MM.1S (cell line): ENCODE results near the gene CPNE7.

ENCODE experiments used
- DNase-seq: peaks from one replicate; pipeline ENCODE4 v3.0.0-alpha.2; 2015
- H2AFZ ChIP-seq: fragments of 300-600 bp; sonication (generic); 2 replicates; pipeline ENCODE4 v1.6.0; 2016; ENCODE audit warnings: antibody characterized with exemption, low read length
- H3F3A ChIP-seq: fragments of 300-600 bp; sonication (generic); 2 replicates; pipeline ENCODE4 v1.6.1; 2016; ENCODE audit warnings: mild to moderate bottlenecking, antibody characterized with exemption, low read length, moderate library complexity, mixed read lengths; ENCODE audit not compliant: insufficient read depth
- H3K27ac ChIP-seq: fragments of 300-600 bp; sonication (generic); 2 replicates; pipeline ENCODE4 v1.5.1; 2016; ENCODE audit warnings: mild to moderate bottlenecking, low read length
- H3K27me3 ChIP-seq: fragments of 300-600 bp; sonication (generic); replicated peaks from 2 replicates; pipeline ENCODE4 v1.6.0; 2016; ENCODE audit warnings: low read length; ENCODE audit not compliant: insufficient read depth
- H3K36me3 ChIP-seq: fragments of 300-600 bp; sonication (generic); replicated peaks from 2 replicates; pipeline ENCODE4 v1.6.1; 2016; ENCODE audit warnings: mild to moderate bottlenecking, low read length, mixed read lengths; ENCODE audit not compliant: insufficient read depth
- H3K4me1 ChIP-seq: fragments of 300-600 bp; sonication (generic); 2 replicates; pipeline ENCODE4 v1.6.1; 2016; ENCODE audit warnings: low read length, mixed read lengths
- H3K4me2 ChIP-seq: fragments of 300-600 bp; sonication (generic); 2 replicates; pipeline ENCODE4 v1.6.0; 2016; ENCODE audit warnings: low read depth, low read length
- H3K4me3 ChIP-seq: fragments of 300-600 bp; sonication (generic); 2 replicates; pipeline ENCODE4 v1.5.1; 2016; ENCODE audit warnings: low read length, mixed read lengths
- H3K79me2 ChIP-seq: fragments of 300-600 bp; sonication (generic); 2 replicates; pipeline ENCODE4 v1.6.1; 2016; ENCODE audit warnings: mixed run types, low read length, mixed read lengths
- H3K9ac ChIP-seq: fragments of 300-600 bp; sonication (generic); 2 replicates; pipeline ENCODE4 v1.6.1; 2016; ENCODE audit warnings: low read length, mixed read lengths
- H3K9me2 ChIP-seq: fragments of 300-600 bp; sonication (generic); replicated peaks from 2 replicates; pipeline ENCODE4 v1.6.1; 2016; ENCODE audit warnings: mild to moderate bottlenecking, low read length, mixed read lengths; ENCODE audit not compliant: insufficient read depth
- H3K9me3 ChIP-seq: fragments of 300-600 bp; sonication (generic); replicated peaks from 2 replicates; pipeline ENCODE4 v1.6.1; 2016; ENCODE audit warnings: mild to moderate bottlenecking, low read length, mixed read lengths; ENCODE audit not compliant: insufficient read depth
- H4K20me1 ChIP-seq: fragments of 300-600 bp; sonication (generic); 2 replicates; pipeline ENCODE4 v1.6.1; 2016; ENCODE audit warnings: mild to moderate bottlenecking, low read length, moderate library complexity, mixed read lengths; ENCODE audit not compliant: insufficient read depth
- EZH2 ChIP-seq: fragments of 300-600 bp; sonication (generic); optimal IDR thresholded peaks from 2 replicates; pipeline ENCODE3; 2017; ENCODE audit warnings: low read depth, mild to moderate bottlenecking, antibody characterized with exemption, low read length, mixed read lengths
- EZH2phosphoT487 ChIP-seq: fragments of 300-600 bp; sonication (generic); IDR thresholded peaks from 2 replicates; pipeline ENCODE4 v1.6.1; 2018; ENCODE audit warnings: antibody characterized with exemption, low read length
- TF ChIP-seq, protein P1 (sequence below): fragments of 300-600 bp; sonication (generic); IDR thresholded peaks from 2 replicates; pipeline ENCODE4 v1.5.1; 2016; ENCODE audit warnings: antibody characterized with exemption, low read length, mixed read lengths

CPNE7 gene

DNA sequence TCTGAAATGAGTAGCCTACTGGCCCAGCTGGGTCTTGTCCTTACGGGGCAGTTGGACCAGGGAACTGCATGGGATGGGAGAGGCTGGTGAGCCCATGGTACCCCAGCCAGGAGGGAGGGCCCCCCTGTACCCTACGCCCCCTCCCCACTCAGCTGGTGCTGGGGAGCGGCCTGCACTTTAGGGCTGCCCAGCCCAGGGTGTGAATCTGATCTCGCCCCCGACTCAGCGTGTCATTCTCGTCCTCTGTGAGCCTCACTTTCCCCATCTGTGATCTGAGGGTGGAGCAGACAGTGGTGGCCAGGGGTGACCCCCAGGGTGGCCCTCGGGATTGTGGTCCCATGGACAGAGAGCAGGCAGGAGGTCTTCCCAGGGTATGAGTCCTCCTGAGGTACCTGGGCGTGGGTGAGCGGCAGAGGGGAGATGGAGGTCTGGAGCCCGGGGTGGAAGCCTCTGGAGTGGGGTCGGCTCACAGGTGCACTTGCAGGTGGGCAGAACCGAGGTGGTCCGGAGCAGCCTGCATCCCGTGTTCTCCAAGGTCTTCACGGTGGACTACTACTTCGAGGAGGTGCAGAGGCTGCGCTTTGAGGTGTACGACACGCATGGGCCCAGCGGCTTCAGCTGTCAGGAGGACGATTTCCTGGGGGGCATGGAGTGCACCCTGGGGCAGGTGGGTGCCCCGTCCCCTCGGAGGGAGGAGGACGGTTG lies 1.6 kb downstream of the CPNE7 start:
- Histone ChIP-seq H3K9me3 (no peaks in the 10 kb centered on the region), H2AFZ (no peak overlapping the region), H3K79me2 (no peaks in the 10 kb centered on the region), H3K9me2 (no peaks in the 10 kb centered on the region), H3K36me3 (no peaks in the 10 kb centered on the region), H3K4me1 (no peaks in the 10 kb centered on the region), H3K27ac (no peak overlapping the region), H3K4me2 (no peak overlapping the region), H3K27me3 (0 out of 2 replicates have a peak, but pooled peaks cover 7% of the 10 kb centered on the region), H3K4me3 (no peak overlapping the region), H4K20me1 (no peaks in the 10 kb centered on the region), H3F3A (no peaks in the 10 kb centered on the region), H3K9ac (no peak overlapping the region)
- DNase-seq, result no peak
- no peak for TF ChIP-seq EZH2
- TF ChIP-seq EZH2phosphoT487, result no peak
- TF ChIP-seq, protein P1, sequence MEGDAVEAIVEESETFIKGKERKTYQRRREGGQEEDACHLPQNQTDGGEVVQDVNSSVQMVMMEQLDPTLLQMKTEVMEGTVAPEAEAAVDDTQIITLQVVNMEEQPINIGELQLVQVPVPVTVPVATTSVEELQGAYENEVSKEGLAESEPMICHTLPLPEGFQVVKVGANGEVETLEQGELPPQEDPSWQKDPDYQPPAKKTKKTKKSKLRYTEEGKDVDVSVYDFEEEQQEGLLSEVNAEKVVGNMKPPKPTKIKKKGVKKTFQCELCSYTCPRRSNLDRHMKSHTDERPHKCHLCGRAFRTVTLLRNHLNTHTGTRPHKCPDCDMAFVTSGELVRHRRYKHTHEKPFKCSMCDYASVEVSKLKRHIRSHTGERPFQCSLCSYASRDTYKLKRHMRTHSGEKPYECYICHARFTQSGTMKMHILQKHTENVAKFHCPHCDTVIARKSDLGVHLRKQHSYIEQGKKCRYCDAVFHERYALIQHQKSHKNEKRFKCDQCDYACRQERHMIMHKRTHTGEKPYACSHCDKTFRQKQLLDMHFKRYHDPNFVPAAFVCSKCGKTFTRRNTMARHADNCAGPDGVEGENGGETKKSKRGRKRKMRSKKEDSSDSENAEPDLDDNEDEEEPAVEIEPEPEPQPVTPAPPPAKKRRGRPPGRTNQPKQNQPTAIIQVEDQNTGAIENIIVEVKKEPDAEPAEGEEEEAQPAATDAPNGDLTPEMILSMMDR, result no peak

- Histone ChIP-seq H3K9me3 (no peaks in the 10 kb centered on the region), H3K9me2 (no peaks in the 10 kb centered on the region), H2AFZ (no peak overlapping the region), H3K4me2 (no peak overlapping the region), H3K4me3 (no peak overlapping the region), H3K9ac (no peak overlapping the region), H3K36me3 (no peaks in the 10 kb centered on the region), H3K27ac (no peak overlapping the region), H3K27me3 (peaks cover 7% of the 10 kb centered on the region; the same call in 1 of the 2 replicates), H3K79me2 (no peaks in the 10 kb centered on the region), H3F3A (no peaks in the 10 kb centered on the region), H4K20me1 (no peaks in the 10 kb centered on the region), H3K4me1 (no peaks in the 10 kb centered on the region)
- DNase-seq, result no peak
- TF ChIP-seq EZH2phosphoT487 (no peak), EZH2 (no peak)
- TF ChIP-seq, protein P1, result no peak
These were observed 3.8 kb downstream of the CPNE7 start for GRCh38 chr16:89579351-89579750.

- TF ChIP-seq EZH2, result no peak
- TF ChIP-seq, protein P1, result no peak
- no peak for TF ChIP-seq EZH2phosphoT487
- Histone ChIP-seq H3K79me2 (no peaks in the 10 kb centered on the region), H3K9me3 (no peaks in the 10 kb centered on the region), H3K27me3 (no peaks in the 10 kb centered on the region; the same call in 1 of the 2 replicates), H3F3A (no peaks in the 10 kb centered on the region), H2AFZ (no peak overlapping the region), H3K9me2 (no peaks in the 10 kb centered on the region), H3K4me1 (0 out of 2 replicates have a peak, but pooled peaks cover 3% of the 10 kb centered on the region), H4K20me1 (no peaks in the 10 kb centered on the region), H3K4me3 (no peak overlapping the region), H3K27ac (no peak overlapping the region), H3K4me2 (no peak overlapping the region), H3K9ac (no peak overlapping the region), H3K36me3 (no peaks in the 10 kb centered on the region)
- DNase-seq, result no peak
These were observed 5.6 kb downstream of the CPNE7 start for GRCh38 chr16:89581045-89581695.
